Smooth muscle cell (in vitro differentiated cells): ENCODE results near the gene TOR3A. TPM values are rescaled to one million over a fixed set of nuclear protein-coding genes. Genes with fewer than 3 reads are reported as not detected.

ENCODE experiments used
- DNase-seq: peaks from one replicate; lab custom pipeline; 2025; ENCODE audit not compliant: unreplicated experiment; lab: John Stamatoyannopoulos, UW
- H2AFZ ChIP-seq: fragments of 200-600 bp; sonication (generic); 2 replicates; pipeline ENCODE4 v1.6.0; 2016; ENCODE audit warnings: antibody characterized with exemption, low read depth, mild to moderate bottlenecking
- H3F3A ChIP-seq: fragments of 200-600 bp; sonication (generic); 2 replicates; pipeline ENCODE4 v1.6.0; 2017; ENCODE audit warnings: antibody characterized with exemption, low read depth
- H3K27ac ChIP-seq: fragments of 200-600 bp; sonication (generic); 2 replicates; pipeline ENCODE4 v1.5.1; 2016; ENCODE audit warnings: low read depth, mild to moderate bottlenecking
- H3K27me3 ChIP-seq: fragments of 200-600 bp; sonication (generic); 2 replicates; pipeline ENCODE4 v1.6.1; 2016; ENCODE audit warnings: low read depth, mild to moderate bottlenecking
- H3K36me3 ChIP-seq: fragments of 200-600 bp; sonication (generic); 2 replicates; pipeline ENCODE4 v1.5.1; 2016; ENCODE audit warnings: low read depth
- H3K4me1 ChIP-seq: fragments of 200-600 bp; sonication (generic); 2 replicates; pipeline ENCODE4 v1.5.1; 2016; ENCODE audit warnings: low read depth
- H3K4me2 ChIP-seq: fragments of 200-600 bp; sonication (generic); 2 replicates; pipeline ENCODE4 v1.6.0; 2016; ENCODE audit warnings: mild to moderate bottlenecking
- H3K4me3 ChIP-seq: fragments of 200-600 bp; sonication (generic); 2 replicates; pipeline ENCODE4 v1.5.1; 2016; ENCODE audit warnings: mild to moderate bottlenecking
- H3K79me2 ChIP-seq: fragments of 200-600 bp; sonication (generic); 2 replicates; pipeline ENCODE4 v1.6.0; 2016; ENCODE audit warnings: low read depth, mild to moderate bottlenecking
- H3K9ac ChIP-seq: fragments of 200-600 bp; sonication (generic); 2 replicates; pipeline ENCODE4 v1.6.0; 2016; ENCODE audit warnings: low read depth
- H3K9me3 ChIP-seq: fragments of 200-600 bp; sonication (generic); replicated peaks from 2 replicates; pipeline ENCODE4 v1.5.1; 2016; ENCODE audit warnings: low read depth
- H4K20me1 ChIP-seq: fragments of 200-600 bp; sonication (generic); 2 replicates; pipeline ENCODE4 v1.6.0; 2016; ENCODE audit warnings: low read depth
- WGBS: methylation state at CpG from one replicate; pipeline ENCODE4 v1.1.7; 2016; ENCODE audit warnings: low lambda C conversion rate; 5-methylcytosine and 5-hydroxymethylcytosine counted together
- polyA plus RNA-seq: library from polyadenylated mRNA; unstranded; fragments of >200 nt; fragmentation: Nextera tagmentation; extraction: Ambion mirVana; gene quantifications from 2 replicates; pipeline ENCODE4 v1.2.1, GENCODE V29; 2016
- total RNA-seq: library from RNA; depleted of rRNA; stranded (reverse); fragments of >200 nt; gene quantifications from 2 replicates; pipeline ENCODE4 v1.2.3, GENCODE V29; 2014
- TF ChIP-seq, protein P1 (sequence below): fragments of 200-600 bp; sonication (generic); IDR thresholded peaks from 2 replicates; pipeline ENCODE4 v1.5.1; 2017; ENCODE audit warnings: borderline replicate concordance, mild to moderate bottlenecking, antibody characterized with exemption; ENCODE audit not compliant: insufficient read depth, poor library complexity, severe bottlenecking

The TOR3A gene
- total and polyA plus RNA-seq, 2 experiments from 2014 or later, result 13.0 to 16.6 TPM

DNA sequence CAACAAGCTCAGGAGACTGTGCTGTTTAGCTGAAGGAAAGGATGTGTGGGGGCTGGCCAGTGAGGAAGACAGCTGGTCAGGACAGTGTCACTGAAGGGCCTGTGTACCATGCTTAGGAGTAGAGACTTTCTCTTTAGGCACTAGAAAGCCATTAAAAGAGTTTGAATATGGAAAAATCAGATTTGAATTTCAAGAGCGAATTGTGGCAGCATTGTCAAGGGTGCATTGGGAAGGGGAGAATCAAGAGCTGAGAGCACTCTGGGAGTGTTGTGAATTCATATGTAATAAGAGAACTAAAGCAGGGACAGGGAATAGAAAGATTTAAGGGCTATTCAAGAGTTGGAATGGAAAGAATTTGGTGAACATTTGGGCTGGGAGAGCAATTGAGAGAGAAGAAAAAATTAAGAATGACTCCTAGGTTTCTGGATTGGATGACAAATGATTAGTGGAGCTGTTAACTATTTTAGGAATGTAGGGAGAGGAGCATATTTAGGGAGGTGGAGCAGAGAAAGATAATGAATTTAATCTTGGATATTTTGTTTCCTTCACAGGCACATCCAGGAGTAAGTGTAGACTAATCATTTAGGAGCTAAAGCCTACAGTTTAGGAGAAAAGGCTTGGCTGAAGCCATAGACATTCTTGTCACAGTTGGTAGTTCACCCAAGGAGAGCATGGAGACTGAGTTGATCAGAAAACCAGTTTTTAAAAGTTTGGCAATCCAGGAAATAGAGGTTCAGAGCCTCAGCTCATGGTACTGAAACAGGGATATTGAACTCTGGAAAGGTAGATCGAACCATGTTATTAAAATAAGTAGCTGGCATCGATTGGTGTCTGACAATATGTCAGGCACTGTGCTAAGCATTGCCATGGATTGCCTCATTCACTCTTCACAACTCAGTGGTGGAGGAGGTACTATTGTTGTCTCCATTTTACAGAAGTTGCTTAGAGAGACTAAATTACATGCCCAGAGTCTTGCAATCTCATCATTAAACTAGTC lies 23.1 kb upstream of the TOR3A start:
- 88% methylated on average over 3 of the region's 3 CpGs for WGBS
- no peaks in the 10 kb centered on the region for H3F3A ChIP-seq
- TF ChIP-seq, protein P1, sequence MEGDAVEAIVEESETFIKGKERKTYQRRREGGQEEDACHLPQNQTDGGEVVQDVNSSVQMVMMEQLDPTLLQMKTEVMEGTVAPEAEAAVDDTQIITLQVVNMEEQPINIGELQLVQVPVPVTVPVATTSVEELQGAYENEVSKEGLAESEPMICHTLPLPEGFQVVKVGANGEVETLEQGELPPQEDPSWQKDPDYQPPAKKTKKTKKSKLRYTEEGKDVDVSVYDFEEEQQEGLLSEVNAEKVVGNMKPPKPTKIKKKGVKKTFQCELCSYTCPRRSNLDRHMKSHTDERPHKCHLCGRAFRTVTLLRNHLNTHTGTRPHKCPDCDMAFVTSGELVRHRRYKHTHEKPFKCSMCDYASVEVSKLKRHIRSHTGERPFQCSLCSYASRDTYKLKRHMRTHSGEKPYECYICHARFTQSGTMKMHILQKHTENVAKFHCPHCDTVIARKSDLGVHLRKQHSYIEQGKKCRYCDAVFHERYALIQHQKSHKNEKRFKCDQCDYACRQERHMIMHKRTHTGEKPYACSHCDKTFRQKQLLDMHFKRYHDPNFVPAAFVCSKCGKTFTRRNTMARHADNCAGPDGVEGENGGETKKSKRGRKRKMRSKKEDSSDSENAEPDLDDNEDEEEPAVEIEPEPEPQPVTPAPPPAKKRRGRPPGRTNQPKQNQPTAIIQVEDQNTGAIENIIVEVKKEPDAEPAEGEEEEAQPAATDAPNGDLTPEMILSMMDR, result no peak
- no peak overlapping the region for H3K27ac ChIP-seq
- H3K36me3 ChIP-seq, result no peaks in the 10 kb centered on the region
- no peaks in the 10 kb centered on the region for H4K20me1 ChIP-seq
- H3K4me2 ChIP-seq, result no peak overlapping the region
- H3K27me3 ChIP-seq, result no peaks in the 10 kb centered on the region
- no peak overlapping the region for H2AFZ ChIP-seq
- no peaks in the 10 kb centered on the region for H3K4me1 ChIP-seq
- no peak overlapping the region for H3K4me3 ChIP-seq
- H3K79me2 ChIP-seq, result no peaks in the 10 kb centered on the region
- H3K9me3 ChIP-seq, result no peaks in the 10 kb centered on the region
- no peak for DNase-seq
- no peak overlapping the region for H3K9ac ChIP-seq

DNA sequence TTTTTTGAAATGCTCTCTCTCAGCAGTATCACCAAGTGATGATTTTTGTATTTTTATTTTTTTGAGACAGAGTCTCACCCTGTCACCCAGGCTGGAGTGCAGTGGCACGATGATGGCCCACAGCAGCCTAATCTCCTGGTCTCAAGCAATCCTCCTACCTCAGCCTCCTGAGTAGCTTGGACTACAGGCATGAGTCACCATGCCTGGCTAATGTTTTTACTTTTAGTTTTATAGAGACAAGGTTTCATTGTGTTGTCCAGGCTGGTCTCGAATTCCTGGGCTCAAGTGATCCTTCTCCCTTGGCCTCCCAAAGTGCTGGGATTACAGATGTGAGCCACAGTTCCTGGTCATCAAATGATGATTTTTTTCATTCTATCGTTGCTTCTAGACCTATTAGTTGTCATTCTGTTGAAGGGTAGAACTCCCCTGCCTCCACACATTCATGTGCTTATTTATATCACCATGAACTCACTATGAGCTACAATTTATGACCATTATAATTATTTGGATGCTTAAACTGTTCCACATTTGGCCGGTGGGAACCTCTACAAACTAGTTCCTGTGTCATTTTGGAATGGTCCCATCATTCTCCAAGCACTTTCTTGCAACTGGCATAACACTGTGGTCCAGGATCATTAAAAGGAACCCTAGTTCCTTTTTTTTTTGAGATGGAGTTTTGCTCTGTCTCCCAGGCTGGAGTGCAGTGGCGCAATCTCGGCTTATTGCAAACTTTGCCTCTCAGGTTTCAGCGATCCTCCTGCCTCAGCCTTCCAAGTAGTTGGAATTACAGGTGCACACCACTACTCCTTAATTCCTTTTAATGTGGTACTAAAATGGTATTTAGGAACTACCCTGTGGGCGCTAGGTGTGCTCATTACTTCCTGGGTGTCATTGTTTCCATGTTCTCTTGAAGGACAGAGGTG lies 20.2 kb upstream of the TOR3A start:
- Histone ChIP-seq H3K9ac (no peak overlapping the region), H3K27me3 (no peaks in the 10 kb centered on the region), H3K4me3 (no peak overlapping the region), H2AFZ (no peak overlapping the region), H3K27ac (no peak overlapping the region), H3F3A (no peaks in the 10 kb centered on the region), H3K4me2 (no peak overlapping the region), H3K4me1 (no peaks in the 10 kb centered on the region), H4K20me1 (no peaks in the 10 kb centered on the region), H3K79me2 (no peaks in the 10 kb centered on the region), H3K9me3 (no peaks in the 10 kb centered on the region), H3K36me3 (no peaks in the 10 kb centered on the region)
- no peak for DNase-seq
- WGBS, result 92% methylated on average over 8 of the region's 8 CpGs
- TF ChIP-seq, protein P1, result no peak

GRCh38 chr1:179066471-179066870 lies 15.4 kb upstream of the TOR3A start:
- H3F3A ChIP-seq, result no peaks in the 10 kb centered on the region
- H3K9me3 ChIP-seq, result no peaks in the 10 kb centered on the region
- no peak overlapping the region for H3K4me3 ChIP-seq
- WGBS, result 98% methylated on average over 4 of the region's 4 CpGs
- no peak overlapping the region for H3K9ac ChIP-seq
- no peaks in the 10 kb centered on the region for H3K36me3 ChIP-seq
- TF ChIP-seq, protein P1, result no peak
- no peaks in the 10 kb centered on the region for H3K27me3 ChIP-seq
- no peak for DNase-seq
- no peak overlapping the region for H2AFZ ChIP-seq
- no peaks in the 10 kb centered on the region for H4K20me1 ChIP-seq
- no peak overlapping the region for H3K27ac ChIP-seq
- H3K4me1 ChIP-seq, result no peaks in the 10 kb centered on the region
- H3K79me2 ChIP-seq, result no peaks in the 10 kb centered on the region
- H3K4me2 ChIP-seq, result no peak overlapping the region
